PC-3 (cell line): ENCODE measurements around the gene PODN. TPM values are rescaled to one million over a fixed set of nuclear protein-coding genes. Genes with fewer than 3 reads are reported as not detected.

ENCODE experiments used
- ATAC-seq: fragments of 200-7000 bp; cut with Tn5 transposase; 2 replicates; pipeline ENCODE4 v1.9.1; 2020; ENCODE audit warnings: mild to moderate bottlenecking, moderate library complexity
- BruUV-seq: library from RNA; stranded (reverse); fragments of 400-500 nt; replicated peaks from 2 replicates; lab custom pipeline; 2021; lab: Mats Ljungman, UMichigan
- CTCF ChIA-PET: fragments of 300-600 bp; sonication (Branson Sonifier 250); formaldehyde crosslinking; loops from one replicate; lab custom pipeline; 2022; ENCODE audit warnings: antibody characterized with exemption; lab: Charles Lee
- POLR2A ChIA-PET: fragments of 300-600 bp; sonication (Branson Sonifier 250); formaldehyde crosslinking; loops from one replicate; lab custom pipeline; 2022; ENCODE audit warnings: antibody characterized with exemption; ENCODE audit not compliant: unreplicated experiment; lab: Charles Lee
- DNase-seq: peaks from one replicate; pipeline ENCODE4 v3.0.0-alpha.2; 2015
- H2AFZ ChIP-seq: fragments of 300-600 bp; sonication (generic); 2 replicates; pipeline ENCODE4 v1.6.0; 2016; ENCODE audit warnings: antibody characterized with exemption, low read length
- H3F3A ChIP-seq: fragments of 300-600 bp; sonication (generic); one replicate; pipeline ENCODE4 v1.6.0; 2017; ENCODE audit warnings: antibody characterized with exemption, low read length, control low read depth, mild to moderate bottlenecking; ENCODE audit not compliant: unreplicated experiment
- H3K27ac ChIP-seq: fragments of 300-600 bp; sonication (generic); 2 replicates; pipeline ENCODE4 v1.5.1; 2016; ENCODE audit warnings: mild to moderate bottlenecking, low read length
- H3K27me3 ChIP-seq: fragments of 300-600 bp; sonication (generic); 2 replicates; pipeline ENCODE4 v1.6.1; 2016; ENCODE audit warnings: low read length, mixed read lengths
- H3K36me3 ChIP-seq: fragments of 300-600 bp; sonication (generic); 2 replicates; pipeline ENCODE4 v1.6.1; 2016; ENCODE audit warnings: low read depth, mixed run types, low read length, mixed read lengths
- H3K4me1 ChIP-seq: fragments of 300-600 bp; sonication (generic); 2 replicates; pipeline ENCODE4 v1.5.1; 2016; ENCODE audit warnings: low read length; ENCODE audit not compliant: insufficient read depth
- H3K4me2 ChIP-seq: fragments of 300-600 bp; sonication (generic); 2 replicates; pipeline ENCODE4 v1.6.0; 2016; ENCODE audit warnings: low read length
- H3K4me3 ChIP-seq: fragments of 300-600 bp; sonication (generic); 2 replicates; pipeline ENCODE4 v1.5.1; 2016; ENCODE audit warnings: mild to moderate bottlenecking, low read length, mixed read lengths
- H3K79me2 ChIP-seq: fragments of 300-600 bp; sonication (generic); 2 replicates; pipeline ENCODE4 v1.6.1; 2017; ENCODE audit warnings: low read length, mixed read lengths
- H3K9ac ChIP-seq: fragments of 300-600 bp; sonication (generic); 2 replicates; pipeline ENCODE4 v1.6.0; 2016; ENCODE audit warnings: mild to moderate bottlenecking, low read length
- H3K9me2 ChIP-seq: fragments of 300-600 bp; sonication (generic); replicated peaks from 2 replicates; pipeline ENCODE4 v1.6.1; 2016; ENCODE audit warnings: mixed run types, low read length, mixed read lengths
- H3K9me3 ChIP-seq: fragments of 300-600 bp; sonication (generic); 2 replicates; pipeline ENCODE4 v1.6.1; 2016; ENCODE audit warnings: low read length, mixed read lengths
- H4K20me1 ChIP-seq: fragments of 300-600 bp; sonication (generic); 2 replicates; pipeline ENCODE4 v1.6.1; 2016; ENCODE audit warnings: low read length, mixed read lengths
- CTCF ChIP-seq: fragments of 300-600 bp; sonication (generic); conservative IDR thresholded peaks from 2 replicates; pipeline ENCODE4 v1.5.1; 2017; ENCODE audit warnings: antibody characterized with exemption, low read depth, mild to moderate bottlenecking, low read length
- EZH2 ChIP-seq: fragments of 300-600 bp; sonication (generic); IDR thresholded peaks from one replicate; pipeline ENCODE4 v1.6.1; 2017; ENCODE audit warnings: antibody characterized with exemption, mild to moderate bottlenecking, low read length; ENCODE audit not compliant: unreplicated experiment
- EZH2phosphoT487 ChIP-seq: fragments of 300-600 bp; sonication (generic); IDR thresholded peaks from 2 replicates; pipeline ENCODE4 v1.6.1; 2018; ENCODE audit warnings: mild to moderate bottlenecking, antibody characterized with exemption, low read length, borderline replicate concordance
- intact Hi-C: fragments of 100-400 bp; cut with micrococcal nuclease; formaldehyde crosslinking; loops from 2 replicates; pipeline ENCODE4 v1.9.0; 2023
- total RNA-seq: library from RNA; depleted of rRNA; stranded (reverse); fragments of >200 nt; gene quantifications from 2 replicates; pipeline ENCODE4 v1.2.3, GENCODE V29; 2014

PODN gene
- total RNA-seq, 1 experiment from 2014 or later: not detected

GRCh38 chr1:53108646-53109580, 46.9 kb downstream of the PODN start:
- H3K4me2 ChIP-seq: peak overlapping the region; percentile 70
- no peaks in the 10 kb centered on the region for H3K27me3 ChIP-seq
- peaks cover 59% of the 10 kb centered on the region for H3K4me1 ChIP-seq
- intact Hi-C loops: loop anchor here (5.0 to 10.0 kb wide), 2 partner anchors 92 to 184 kb away; partner anchors contain the start of genes ECHDC2 and SCP2
- ATAC-seq: no peak
- no peak overlapping the region for H2AFZ ChIP-seq
- CTCF ChIA-PET: no interaction called here
- no peaks in the 10 kb centered on the region for H3K79me2 ChIP-seq
- no peaks in the 10 kb centered on the region for H3K9me2 ChIP-seq
- no TSS peak for BruUV-seq
- H3K9me3 ChIP-seq: no peaks in the 10 kb centered on the region
- no peaks in the 10 kb centered on the region for H3K36me3 ChIP-seq
- peaks cover 9% of the 10 kb centered on the region for H3F3A ChIP-seq
- no peak overlapping the region for H3K4me3 ChIP-seq
- no peaks in the 10 kb centered on the region for H4K20me1 ChIP-seq
- peak overlapping the region; percentile 96 for H3K27ac ChIP-seq
- POLR2A ChIA-PET: no interaction called here
- TF ChIP-seq EZH2: no peak
- TF ChIP-seq EZH2phosphoT487: no peak
- no peak for TF ChIP-seq CTCF
- DNase-seq: peak; percentile 11
- peak overlapping the region; percentile 71 for H3K9ac ChIP-seq

- H3K79me2 ChIP-seq: no peaks in the 10 kb centered on the region
- no peaks in the 10 kb centered on the region for H3K36me3 ChIP-seq
- intact Hi-C loops: no loop called here
- H3K9me2 ChIP-seq: no peaks in the 10 kb centered on the region
- peaks cover 9% of the 10 kb centered on the region for H3F3A ChIP-seq
- POLR2A ChIA-PET: no interaction called here
- BruUV-seq: no TSS peak
- H3K27ac ChIP-seq: peak overlapping the region; percentile 96
- no peaks in the 10 kb centered on the region for H3K27me3 ChIP-seq
- peak overlapping the region; percentile 37; the same call in 1 of the 2 replicates for H3K9ac ChIP-seq
- H2AFZ ChIP-seq: no peak overlapping the region
- CTCF ChIA-PET: no interaction called here
- H4K20me1 ChIP-seq: no peaks in the 10 kb centered on the region
- no peaks in the 10 kb centered on the region for H3K9me3 ChIP-seq
- H3K4me2 ChIP-seq: peak overlapping the region; percentile 45
- DNase-seq (peak; percentile 16), ATAC-seq (no peak)
- peaks cover 59% of the 10 kb centered on the region for H3K4me1 ChIP-seq
- TF ChIP-seq CTCF (no peak), EZH2 (no peak), EZH2phosphoT487 (no peak)
- H3K4me3 ChIP-seq: no peak overlapping the region
Observed at GRCh38 chr1:53110370-53111072, 48.5 kb downstream of the PODN start.
